NCI-H146 treated with DMSO at 0.1 percent for 48 hours (cell line): Measurements from ENCODE around the gene MICU1.
A peak's percentile ranks its signal among the peaks of the same experiment; 100 is the strongest.
"Not testable (repeated sequence)": the region's sequence is repeated elsewhere in the genome, so short reads cannot be mapped to it uniquely, and the experiment has no call there.

ENCODE experiments used
- DNase-seq: peaks from one replicate; lab custom pipeline; 2025; ENCODE audit not compliant: unreplicated experiment; lab: John Stamatoyannopoulos, UW

The MICU1 gene

DNA sequence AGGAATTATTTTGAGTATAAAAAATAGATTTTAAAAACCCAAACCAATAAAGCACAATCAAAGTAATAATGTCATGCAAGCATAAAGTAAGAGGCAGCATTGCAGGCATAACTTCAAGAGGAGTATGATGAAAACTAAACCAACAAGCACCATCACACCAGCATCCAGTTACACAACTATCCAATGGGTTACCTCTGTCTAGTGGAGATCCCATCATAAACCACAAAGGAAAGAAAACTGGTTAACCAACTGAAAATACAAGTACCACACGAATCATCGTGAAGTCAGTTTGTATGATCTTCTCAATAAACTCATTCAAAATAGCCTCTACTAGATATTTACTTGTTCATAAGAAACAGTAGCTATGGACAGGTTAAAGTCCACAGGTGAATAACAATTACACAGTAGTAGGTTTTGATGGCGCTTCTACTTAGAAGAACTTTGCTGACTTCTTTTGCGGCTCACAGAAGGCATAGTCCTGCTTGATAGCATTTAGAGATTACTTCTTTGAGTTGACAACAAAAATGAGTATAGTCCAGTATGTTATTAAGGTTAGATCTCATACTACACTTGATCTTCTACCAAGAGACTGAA, 116.6 kb downstream of the MICU1 start:
- no peak for DNase-seq

DNA sequence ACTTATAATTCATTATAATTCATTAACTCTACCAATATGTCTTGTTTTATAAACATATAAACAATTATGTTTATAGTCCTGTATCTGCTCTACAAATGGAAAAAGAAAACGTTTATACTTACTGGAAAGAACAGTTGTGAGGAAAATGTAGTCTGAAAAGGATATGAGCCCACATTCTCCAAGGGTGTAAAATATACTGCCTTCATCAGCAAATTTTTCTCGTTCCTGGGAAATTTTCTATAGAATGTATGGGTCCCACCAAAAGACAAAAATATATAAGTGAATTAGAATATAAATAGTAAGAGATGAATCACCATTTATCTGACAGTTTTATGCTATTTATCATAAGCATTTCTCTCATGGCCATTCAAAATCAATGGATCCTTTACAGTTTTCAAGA, 117.8 kb downstream of the MICU1 start:
- DNase-seq, result no peak

DNA sequence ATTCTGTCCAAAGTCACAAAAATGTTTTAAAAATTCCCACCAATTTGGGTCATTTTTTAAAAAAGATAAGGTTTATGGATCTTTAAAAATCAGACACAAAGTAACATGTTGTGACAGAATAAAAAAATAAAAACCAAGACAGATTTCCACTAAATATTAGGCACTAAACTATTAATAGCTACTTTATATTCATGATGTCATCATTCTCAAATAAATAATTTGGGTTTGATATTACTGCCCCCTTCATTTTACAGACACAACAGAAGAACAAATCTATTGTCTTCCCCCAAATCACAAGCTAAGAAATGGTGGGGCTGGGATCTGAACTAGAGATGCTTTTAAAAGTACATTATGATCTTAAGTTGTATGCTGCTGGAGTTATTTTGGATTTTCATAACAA, 119.4 kb downstream of the MICU1 start:
- no peak for DNase-seq

DNA sequence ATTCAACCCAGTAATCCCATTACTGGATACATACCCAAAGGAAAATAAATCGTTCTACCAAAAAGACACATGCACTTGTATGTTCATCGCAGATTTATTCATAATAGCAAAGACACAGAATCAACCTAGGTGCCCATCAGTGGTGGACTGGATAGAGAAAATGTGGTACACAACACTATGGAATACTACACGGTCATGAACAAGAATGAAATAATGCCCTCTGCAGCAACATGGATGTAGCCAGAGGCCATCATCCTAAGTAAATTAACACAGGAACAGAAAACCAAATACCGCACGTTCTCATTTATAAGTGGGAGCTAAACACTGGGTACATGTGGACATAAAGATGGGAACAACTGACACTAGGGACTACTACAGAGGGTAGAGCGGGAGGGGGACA, 120.4 kb downstream of the MICU1 start:
- no peak for DNase-seq

DNA sequence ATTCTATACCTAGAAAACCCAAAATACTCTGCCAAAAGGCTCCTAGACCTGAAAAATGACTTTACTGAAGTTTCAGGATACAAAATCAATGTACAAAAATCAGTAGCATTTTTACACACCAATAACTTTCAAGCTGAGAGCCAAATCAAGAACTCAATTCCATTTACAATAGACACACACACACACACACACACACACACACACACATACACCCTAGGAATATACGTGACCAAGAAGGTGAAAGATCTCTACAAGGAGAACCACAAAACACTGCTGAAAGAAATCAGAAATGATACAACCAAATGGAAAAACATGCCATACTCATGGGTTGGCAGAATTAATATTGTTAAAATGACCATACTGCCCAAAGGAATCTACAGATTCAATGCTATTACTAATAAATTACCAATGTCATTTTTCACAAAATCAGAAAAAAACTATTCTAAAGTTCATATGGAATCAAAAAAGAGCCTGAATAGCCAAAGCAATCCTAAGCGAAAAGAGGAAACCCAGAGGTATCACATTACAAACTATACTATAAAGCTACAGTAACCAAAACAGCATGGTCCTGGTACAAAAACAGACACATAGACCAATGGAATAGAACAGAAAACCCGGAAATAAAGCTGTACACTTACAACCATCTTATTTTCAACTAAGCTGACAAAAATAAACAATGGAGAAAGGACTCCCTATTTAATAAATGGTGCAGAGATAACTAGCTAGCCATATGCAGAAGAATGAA, 122.0 kb downstream of the MICU1 start:
- no peak for DNase-seq

DNA sequence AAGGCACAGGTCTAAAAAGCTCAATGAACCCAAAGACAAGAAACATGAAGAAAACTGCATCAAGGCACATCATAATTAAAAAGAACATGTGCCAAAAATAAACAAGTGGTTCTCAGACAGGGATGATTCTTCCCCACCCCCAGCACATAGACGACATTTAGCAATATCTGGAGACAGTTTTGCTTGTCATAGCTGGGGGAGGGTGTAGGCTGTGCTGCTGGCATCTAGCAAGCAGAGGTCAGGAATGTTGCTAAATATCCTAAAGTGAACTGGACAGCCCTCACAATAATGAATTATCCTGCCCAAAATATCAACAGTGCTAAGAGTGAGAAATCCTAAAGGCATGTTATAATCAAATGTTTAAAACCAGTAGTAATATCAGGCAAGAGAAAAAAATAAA, 122.6 kb downstream of the MICU1 start:
- no peak for DNase-seq

DNA sequence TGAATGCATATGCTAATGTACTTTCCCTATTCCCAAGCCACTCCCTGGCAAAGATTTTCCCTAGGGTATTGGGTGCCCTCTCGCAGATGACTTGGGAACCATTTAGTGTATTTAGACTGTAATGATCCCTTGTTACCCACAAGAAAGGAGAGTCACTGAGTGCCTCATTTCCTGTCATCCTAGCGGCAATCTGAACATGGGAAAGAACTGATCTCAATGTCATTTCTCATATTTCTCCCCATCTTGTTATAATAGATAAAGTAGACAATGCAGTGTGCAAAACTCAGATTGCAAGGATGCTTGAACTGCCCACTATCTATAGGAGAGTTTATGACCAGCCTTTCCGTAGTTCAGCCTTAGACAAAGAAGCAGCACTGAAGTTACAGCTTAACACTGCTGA, 123.3 kb downstream of the MICU1 start:
- no peak for DNase-seq

DNA sequence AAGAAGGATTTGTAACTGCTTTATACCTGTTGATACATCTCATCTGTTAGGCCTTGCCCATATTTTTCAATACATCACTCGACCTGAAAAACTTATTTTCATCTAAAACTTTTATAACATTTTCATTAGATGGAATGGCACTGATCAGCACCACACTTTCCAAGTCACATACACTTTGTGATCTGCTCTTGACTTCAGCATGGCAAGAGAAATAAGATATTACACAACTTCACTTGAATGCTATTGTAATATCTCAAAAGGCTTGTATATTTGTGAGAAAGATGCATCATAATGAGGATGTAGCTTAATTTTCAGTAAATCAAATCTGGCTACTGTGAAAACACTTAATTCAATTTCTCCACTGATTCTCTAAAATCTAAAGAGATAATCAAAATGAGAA, 126.2 kb downstream of the MICU1 start:
- no peak for DNase-seq

DNA sequence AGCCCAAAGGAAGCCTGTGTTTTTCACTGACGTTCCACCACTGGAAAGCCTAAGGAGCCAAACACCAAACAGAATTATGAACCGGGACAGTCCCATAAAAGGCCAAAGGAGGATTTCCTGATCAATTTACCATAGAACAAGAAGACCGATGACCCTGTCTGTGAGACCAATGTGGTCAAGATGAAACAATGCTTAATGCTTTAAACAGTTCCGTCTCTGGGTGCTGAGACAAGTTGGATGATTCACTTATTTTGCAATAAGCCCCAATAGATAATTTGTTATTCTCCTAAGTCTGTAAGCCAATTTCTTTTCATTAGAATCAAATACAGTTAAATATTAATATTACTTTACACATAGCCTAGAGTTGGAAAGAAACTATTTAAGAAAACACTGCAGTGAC, 134.9 kb downstream of the MICU1 start:
- no peak for DNase-seq

DNA sequence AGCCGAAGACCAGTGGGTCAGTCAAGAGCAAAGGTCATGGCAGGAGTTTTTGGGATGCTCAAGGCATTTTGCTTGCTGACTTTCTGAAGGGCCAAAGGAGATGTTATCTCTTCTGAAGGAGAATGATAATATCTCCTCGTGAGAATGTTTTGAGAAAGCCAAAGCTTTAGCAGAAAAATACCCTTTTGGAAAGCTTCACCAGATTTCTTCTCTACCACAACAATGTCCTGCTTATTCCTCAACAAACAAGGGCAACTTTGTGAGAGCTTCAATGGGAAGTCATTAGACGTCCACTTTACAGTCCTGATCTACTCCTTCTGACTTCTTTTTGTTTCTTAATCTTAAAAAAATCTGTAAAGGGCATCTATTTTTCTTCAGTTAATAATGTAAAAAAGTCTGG, 138.4 kb downstream of the MICU1 start:
- DNase-seq, result no peak

DNA sequence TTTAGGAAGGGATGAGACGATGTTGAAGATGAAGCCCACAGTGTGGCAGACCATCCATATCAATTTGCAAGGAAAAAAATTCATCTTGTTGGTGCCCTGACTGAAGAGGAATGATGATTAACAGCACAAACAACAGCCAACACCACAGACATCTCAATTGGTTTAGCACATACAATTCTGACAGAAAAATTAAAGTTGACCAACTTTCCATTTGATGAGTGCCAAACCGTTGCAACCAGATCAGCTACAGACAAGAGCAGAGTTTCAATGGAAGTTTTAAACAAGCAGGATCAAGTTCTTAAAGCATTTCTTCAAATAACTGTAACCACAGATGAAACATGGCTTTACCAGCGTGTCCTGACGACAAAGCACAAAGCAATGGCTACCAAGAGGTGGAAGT, 138.8 kb downstream of the MICU1 start:
- no peak for DNase-seq

DNA sequence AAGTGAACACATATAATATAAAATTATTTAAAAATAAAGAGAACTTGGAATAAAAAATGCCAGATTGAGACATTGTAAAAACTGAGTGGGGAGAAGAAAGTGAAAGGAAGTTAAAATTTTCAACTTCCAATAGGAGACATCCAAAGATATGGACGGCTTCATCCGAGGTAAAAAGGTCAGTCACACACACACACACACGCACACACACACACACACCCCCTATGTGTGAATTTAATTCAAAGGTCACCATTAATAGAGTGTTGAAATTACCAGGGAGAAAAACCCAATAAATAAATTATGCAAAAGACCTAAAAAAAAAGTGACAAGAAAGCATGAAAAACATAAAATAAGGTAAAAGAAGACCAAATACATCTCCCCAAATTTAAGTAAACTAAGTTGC, 140.2 kb downstream of the MICU1 start:
- no peak for DNase-seq

DNA sequence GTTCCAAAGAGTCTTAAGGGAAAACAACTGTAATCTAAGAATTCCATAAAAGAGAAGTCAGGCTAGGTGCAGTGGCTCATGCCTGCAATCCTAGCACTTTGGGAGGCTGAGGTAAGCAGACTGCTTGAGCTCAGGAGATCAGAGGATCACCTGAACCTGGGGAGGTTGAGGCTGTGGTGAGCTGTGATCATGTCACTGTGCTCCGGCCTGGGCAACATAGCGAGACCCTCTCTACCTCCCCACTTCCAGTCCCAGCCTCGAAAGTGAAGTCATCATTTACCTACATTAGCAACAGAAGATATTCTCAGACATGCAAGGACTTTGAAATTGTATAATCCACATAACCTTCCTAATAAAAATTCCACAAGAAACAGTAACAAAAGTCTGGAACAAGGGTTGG, 141.4 kb downstream of the MICU1 start:
- no peak for DNase-seq

DNA sequence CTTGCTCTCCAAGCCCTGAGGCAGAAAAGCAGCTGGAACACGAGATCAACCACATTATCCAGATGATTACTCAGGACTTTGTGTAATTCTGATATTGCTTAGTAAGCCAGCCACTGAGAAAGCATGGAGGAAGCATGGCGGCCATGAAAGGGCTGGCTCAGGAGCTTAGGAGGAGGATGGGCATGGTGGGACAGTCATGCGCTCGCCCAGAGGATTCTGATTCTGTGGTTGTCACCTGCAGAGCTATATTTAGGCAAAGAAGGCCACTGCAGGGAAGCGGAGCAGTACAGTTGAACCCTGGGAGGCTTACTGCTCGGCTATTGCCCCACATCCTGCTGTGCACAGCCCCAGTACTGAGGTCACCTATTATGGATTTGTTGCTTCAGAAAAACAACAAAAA, 142.4 kb downstream of the MICU1 start:
- DNase-seq, result peak; percentile 64

DNA sequence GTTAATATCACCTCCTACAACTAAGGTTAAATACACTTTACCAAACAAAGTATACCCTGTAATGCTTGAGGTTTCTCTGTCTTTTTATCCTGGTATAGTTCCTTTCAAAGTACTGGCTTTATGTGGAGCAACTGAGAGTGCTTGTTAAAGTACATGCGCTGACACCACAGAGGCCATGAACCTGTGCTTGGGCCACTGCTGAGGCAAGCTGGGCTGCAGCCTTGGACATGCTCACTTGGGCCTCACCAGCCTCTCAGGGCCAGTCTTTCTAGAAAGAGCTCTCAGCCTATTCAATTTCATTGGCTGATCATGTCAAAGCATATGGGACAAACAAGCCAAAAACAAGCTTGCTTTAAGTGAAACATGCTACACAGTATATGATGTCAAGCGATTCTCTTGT, 145.0 kb downstream of the MICU1 start:
- DNase-seq, result no peak

DNA sequence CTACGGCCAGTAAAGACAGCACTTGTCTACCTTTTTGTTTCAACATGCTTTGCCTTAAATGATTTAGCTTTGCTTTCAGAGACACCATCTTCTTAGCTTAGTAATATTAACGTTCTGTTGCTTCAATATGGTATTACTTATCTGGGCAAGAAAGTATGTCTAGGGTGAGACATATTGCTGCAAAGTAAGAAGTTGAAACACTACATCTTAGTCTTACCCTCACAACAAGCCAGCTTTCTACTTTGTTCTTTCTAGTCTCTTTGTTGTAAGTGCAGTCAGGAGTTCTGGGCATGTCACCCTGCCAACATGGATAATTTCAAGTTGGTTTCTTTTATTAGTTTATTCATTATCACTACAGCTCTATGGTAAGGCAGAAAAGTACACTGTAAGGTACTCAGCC, 148.4 kb downstream of the MICU1 start:
- DNase-seq, result no peak

DNA sequence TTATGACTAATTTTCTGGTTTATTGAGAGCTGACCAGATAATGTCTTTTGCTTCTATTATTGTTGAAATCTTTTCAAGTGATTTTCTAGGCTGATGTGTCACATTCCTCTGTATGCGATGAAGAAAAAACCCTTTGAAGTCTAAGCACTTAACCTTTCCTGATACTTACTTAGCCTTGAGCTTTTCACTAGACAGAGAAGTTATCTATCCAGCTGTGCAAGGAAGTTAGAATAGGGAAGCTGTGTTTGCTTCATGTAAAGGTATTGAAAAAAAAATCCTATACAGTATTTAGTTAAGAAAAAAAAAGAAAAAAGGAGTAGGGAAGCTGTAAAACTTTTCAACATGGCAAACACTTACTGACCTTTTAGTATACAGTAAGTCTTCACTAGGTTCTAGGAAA, 153.6 kb downstream of the MICU1 start:
- DNase-seq, result no peak

DNA sequence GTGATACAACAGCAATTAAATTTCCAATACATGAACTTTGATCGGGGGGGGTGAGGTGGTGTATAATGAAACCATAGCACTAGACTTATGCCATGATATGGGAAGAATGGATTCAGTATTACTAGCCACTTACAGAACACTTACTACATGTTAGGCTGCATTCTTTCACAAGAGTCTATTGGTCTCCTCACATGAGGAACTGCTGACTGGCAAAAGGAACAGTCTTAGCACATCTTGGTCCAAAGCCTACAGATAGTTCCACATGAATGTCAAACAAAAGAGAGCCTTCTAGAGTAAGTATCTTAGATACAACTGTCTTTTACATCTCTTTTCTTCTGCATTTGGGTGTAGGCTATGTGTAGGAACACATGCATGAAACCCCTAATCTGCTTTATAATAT, 155.2 kb downstream of the MICU1 start:
- no peak for DNase-seq

DNA sequence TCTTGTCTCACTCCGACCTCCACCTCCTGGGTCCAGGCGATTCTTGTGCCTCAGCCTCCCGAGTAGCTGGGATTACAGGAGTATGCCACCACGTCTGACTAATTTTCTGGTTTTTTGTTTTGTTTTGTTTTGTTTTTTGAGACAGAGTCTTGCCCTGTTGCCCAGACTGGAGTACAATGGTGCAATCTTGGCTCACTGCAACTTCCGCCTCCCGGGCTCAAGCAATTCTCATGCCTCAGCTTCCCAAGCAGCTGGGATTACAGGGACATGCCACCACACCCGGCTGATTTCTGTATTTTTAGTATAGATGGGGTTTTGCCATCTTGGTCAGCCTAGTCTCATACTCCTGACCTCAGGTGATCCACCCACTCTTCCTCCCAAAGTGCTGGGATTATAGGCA, 158.8 kb downstream of the MICU1 start:
- not testable (repeated sequence) for DNase-seq

DNA sequence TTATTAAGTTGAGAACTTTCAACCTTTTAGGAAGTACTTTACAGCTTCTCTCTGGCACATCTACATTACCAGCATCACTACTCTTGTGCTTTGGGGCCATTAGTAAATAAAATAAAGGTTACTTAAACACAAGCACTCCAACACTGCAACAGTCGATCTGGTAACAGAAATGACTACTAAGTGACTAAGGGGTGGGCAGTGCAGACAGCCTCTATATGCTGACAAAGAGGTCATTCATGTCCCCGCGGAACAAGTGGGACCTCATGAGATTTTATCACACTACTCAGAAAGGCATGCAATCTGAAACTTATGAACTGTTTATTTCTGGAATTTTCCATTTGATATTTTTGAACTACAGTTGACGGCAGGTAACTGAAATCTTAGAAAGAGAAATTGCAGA, 159.9 kb downstream of the MICU1 start:
- DNase-seq, result no peak

DNA sequence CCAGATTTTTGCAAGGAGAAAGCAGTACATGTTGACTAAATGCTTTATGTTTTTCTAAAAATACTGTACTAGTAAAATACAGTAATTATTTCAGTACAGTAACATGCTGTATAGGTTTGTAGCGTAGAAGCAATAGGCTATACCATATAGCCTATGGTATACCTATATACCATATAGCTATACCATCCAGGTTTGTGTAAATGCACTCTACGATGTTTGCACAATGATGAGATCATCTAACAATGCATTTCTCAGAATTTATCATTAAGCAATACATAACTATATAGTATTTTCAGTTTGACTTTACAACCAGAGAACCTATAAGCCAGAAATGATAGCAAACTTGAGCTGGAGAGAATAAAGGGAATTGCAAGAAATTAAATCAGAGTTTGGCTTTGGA, 161.4 kb downstream of the MICU1 start:
- DNase-seq, result no peak

DNA sequence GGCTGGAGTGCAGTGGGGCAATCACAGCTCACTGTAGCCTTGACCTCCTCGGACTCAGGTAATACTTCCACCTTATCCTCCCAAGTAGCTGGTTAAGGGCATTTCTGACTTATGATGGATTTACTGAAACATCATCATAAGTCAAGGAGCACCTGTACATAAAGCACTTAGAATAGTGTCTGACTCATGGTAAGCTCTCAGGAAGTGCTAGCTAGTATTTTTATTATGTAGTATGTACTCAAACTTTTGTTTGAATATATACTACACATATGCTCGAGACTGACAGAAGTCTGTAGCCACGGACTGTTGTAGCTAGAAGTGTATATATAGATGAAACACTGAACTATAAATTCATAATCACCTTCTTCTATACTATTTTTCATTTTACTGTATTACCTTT, 163.6 kb downstream of the MICU1 start:
- no peak for DNase-seq

DNA sequence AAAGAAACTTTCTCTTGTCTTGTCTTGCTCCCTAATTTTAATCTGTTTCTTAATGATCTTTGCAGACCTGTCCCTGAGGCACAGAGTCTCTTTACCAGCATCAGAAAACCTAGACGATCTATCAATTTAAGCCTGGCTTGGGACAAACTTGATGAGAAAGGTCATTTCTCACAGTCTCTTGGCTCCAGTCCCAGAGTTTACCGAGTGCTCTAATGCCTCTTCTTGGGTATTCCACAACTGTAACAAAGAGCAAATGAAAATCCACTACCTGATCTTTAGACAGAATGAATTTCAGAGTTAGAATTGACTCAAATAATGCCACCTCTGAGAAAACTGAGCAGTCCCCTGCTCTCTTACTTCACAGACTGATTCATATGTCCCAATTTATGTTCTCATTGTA, 164.8 kb downstream of the MICU1 start:
- no peak for DNase-seq
